Fibroblast of the aortic adventitia (primary cell): ENCODE measurements around the gene ISG20L2. TPM values are rescaled to one million over a fixed set of nuclear protein-coding genes. Genes with fewer than 3 reads are reported as not detected.
A peak's percentile ranks its signal among the peaks of the same experiment; 100 is the strongest.

ENCODE experiments used
- DNase-seq: peaks from one replicate; pipeline ENCODE4 v3.0.0-alpha.2; 2010; ENCODE audit warnings: low read depth
- H3K4me3 ChIP-seq: 2 replicates; pipeline ENCODE4 v1.5.1; 2011; ENCODE audit warnings: low read depth, mild to moderate bottlenecking, control low read depth, low read length, moderate library complexity
- total RNA-seq: library from RNA; depleted of rRNA; stranded (reverse); fragments of >200 nt; gene quantifications from 2 replicates; pipeline ENCODE4 v1.2.3, GENCODE V29; 2012; ENCODE audit warnings: low replicate concordance
- TF ChIP-seq, protein P1 (sequence below): IDR thresholded peaks from 2 replicates; pipeline ENCODE4 v1.5.1; 2011; ENCODE audit warnings: mild to moderate bottlenecking, low read length, control low read depth, inconsistent platforms; ENCODE audit not compliant: insufficient read depth

Gene ISG20L2
- total RNA-seq, 1 donor: 27.4 TPM

- DNase-seq: no peak
- H3K4me3 ChIP-seq: no peak overlapping the region
- TF ChIP-seq, protein P1, sequence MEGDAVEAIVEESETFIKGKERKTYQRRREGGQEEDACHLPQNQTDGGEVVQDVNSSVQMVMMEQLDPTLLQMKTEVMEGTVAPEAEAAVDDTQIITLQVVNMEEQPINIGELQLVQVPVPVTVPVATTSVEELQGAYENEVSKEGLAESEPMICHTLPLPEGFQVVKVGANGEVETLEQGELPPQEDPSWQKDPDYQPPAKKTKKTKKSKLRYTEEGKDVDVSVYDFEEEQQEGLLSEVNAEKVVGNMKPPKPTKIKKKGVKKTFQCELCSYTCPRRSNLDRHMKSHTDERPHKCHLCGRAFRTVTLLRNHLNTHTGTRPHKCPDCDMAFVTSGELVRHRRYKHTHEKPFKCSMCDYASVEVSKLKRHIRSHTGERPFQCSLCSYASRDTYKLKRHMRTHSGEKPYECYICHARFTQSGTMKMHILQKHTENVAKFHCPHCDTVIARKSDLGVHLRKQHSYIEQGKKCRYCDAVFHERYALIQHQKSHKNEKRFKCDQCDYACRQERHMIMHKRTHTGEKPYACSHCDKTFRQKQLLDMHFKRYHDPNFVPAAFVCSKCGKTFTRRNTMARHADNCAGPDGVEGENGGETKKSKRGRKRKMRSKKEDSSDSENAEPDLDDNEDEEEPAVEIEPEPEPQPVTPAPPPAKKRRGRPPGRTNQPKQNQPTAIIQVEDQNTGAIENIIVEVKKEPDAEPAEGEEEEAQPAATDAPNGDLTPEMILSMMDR: no peak
These were observed 10.3 kb upstream of the ISG20L2 start for GRCh38 chr1:156738916-156739315.

DNA sequence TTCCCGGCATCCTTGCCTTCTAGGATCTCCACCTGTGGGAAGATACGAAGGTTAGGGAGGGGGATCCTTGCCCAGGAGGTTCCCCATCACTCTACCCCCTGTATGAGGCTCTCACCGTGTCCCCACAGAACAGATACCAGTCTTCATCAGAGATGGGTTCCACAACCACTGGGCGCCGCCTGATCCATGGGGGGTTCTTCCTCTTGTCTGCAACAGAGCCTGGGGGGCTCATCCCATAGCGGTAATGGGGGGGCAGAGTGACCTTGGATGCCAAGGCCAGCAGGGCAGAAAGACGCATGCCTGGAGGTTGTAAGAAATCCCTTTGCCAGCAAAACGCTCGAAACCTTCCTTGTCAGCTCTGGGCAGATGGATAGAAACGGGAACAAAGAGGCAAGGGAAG is 9.8 kb upstream of the ISG20L2 start:
- no peak for DNase-seq
- TF ChIP-seq, protein P1: no peak
- H3K4me3 ChIP-seq: no peak overlapping the region

DNA sequence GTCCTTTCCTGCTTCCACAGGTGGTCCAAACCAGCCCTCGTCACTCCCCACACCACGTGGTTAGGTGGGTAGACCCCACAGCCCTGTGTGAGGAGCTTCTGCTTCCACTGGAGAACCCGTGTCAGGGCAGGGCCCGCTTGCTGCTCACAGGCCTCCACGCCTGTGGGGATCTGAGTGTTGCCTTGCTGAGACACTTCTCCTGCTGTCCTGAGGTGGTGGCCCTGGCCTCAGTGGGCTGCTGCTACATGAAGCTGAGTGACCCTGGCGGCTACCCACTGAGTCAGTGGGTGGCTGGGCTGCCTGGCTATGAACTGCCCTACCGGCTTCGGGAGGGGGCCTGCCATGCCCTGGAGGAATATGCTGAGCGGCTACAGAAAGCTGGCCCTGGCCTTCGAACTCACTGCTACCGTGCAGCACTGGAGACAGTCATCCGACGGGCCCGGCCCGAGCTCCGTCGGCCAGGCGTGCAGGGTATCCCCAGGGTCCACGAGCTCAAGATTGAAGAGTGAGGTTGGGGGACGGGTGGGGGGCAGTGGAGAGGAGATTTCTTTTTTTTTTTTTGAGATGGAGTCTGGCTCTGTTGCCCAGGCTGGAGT is 5.5 kb upstream of the ISG20L2 start:
- TF ChIP-seq, protein P1: no peak
- DNase-seq: no peak
- H3K4me3 ChIP-seq: no peak overlapping the region

- TF ChIP-seq, protein P1: no peak
- DNase-seq: peak; percentile 74
- peak within 1 kb of the TSS; percentile 100 for H3K4me3 ChIP-seq
These were observed 504 bp downstream of the ISG20L2 start, which contains the start of gene METTL25B for GRCh38 chr1:156727926-156728598. Gene METTL25B, plus strand, starts transcription at chr1:156728469. Its CDS starts 636 bp downstream, at chr1:156729105.

GRCh38 chr1:156727492-156727891 is 1.1 kb downstream of the ISG20L2 start:
- TF ChIP-seq, protein P1: no peak
- peak overlapping the region; percentile 100 for H3K4me3 ChIP-seq
- no peak for DNase-seq

- peak; percentile 78 for DNase-seq
- TF ChIP-seq, protein P1: peak; percentile 63
- H3K4me3 ChIP-seq: peak overlapping the region; percentile 100
These were observed 1.9 kb downstream of the ISG20L2 start for GRCh38 chr1:156726549-156727226.
